8988T (cell line): ENCODE data around the gene CRABP2.

ENCODE experiments used
- DNase-seq: peaks from one replicate; pipeline ENCODE4 v3.0.0; 2011

The CRABP2 gene

GRCh38 chr1:156666862-156667609, 38.3 kb downstream of the CRABP2 start:
- DNase-seq = no peak

- no peak for DNase-seq
Measured at GRCh38 chr1:156665539-156665938, 39.8 kb downstream of the CRABP2 start.

GRCh38 chr1:156664767-156665411, 40.5 kb downstream of the CRABP2 start:
- no peak for DNase-seq

- no peak for DNase-seq
Measured at GRCh38 chr1:156664046-156664766, 41.2 kb downstream of the CRABP2 start.

- DNase-seq = no peak
Measured at GRCh38 chr1:156663178-156663577, 42.2 kb downstream of the CRABP2 start.

- no peak for DNase-seq
Measured at GRCh38 chr1:156662800-156663055, 42.7 kb downstream of the CRABP2 start.

- no peak for DNase-seq
Measured at GRCh38 chr1:156662005-156662799, 43.2 kb downstream of the CRABP2 start.

- DNase-seq = no peak
Measured at GRCh38 chr1:156660752-156661112, 44.7 kb downstream of the CRABP2 start.

- DNase-seq = peak; percentile 99
Measured at GRCh38 chr1:156659988-156660751, 45.2 kb downstream of the CRABP2 start.

GRCh38 chr1:156659661-156659987, 45.8 kb downstream of the CRABP2 start:
- no peak for DNase-seq

GRCh38 chr1:156658945-156659574, 46.3 kb downstream of the CRABP2 start:
- DNase-seq = no peak

GRCh38 chr1:156658496-156658895, 46.9 kb downstream of the CRABP2 start:
- no peak for DNase-seq

- no peak for DNase-seq
Measured at GRCh38 chr1:156657741-156658319, 47.6 kb downstream of the CRABP2 start.

- peak; percentile 91 for DNase-seq
Measured at GRCh38 chr1:156656806-156657740, 48.3 kb downstream of the CRABP2 start.

GRCh38 chr1:156655904-156656516, 49.4 kb downstream of the CRABP2 start:
- DNase-seq = no peak

GRCh38 chr1:156655151-156655903, 50.1 kb downstream of the CRABP2 start:
- no peak for DNase-seq

GRCh38 chr1:156654700-156655099, 50.7 kb downstream of the CRABP2 start:
- DNase-seq = no peak

- no peak for DNase-seq
Measured at GRCh38 chr1:156652992-156653355, 52.4 kb downstream of the CRABP2 start.

GRCh38 chr1:156652131-156652991, 53.0 kb downstream of the CRABP2 start:
- DNase-seq = no peak
